B cell (primary cell): ENCODE results near the gene CYTL1. TPM values are rescaled to one million over a fixed set of nuclear protein-coding genes. Genes with fewer than 3 reads are reported as not detected.

Experiments
- ATAC-seq: fragments of 200-7000 bp; cut with Tn5 transposase; one replicate; pipeline ENCODE4 v1.10.0; 2021; ENCODE audit warnings: low read depth, mild to moderate bottlenecking, moderate number of reproducible peaks, moderate library complexity
- CTCF ChIA-PET: fragments of 350-600 bp; sonication (Branson Sonifier 250); formaldehyde crosslinking; loops from one replicate; lab custom pipeline; 2021; ENCODE audit warnings: antibody characterized with exemption, inconsistent platforms; lab: Charles Lee
- POLR2A ChIA-PET: fragments of 350-600 bp; sonication (Branson Sonifier 250); formaldehyde crosslinking; loops from one replicate; lab custom pipeline; 2021; ENCODE audit warnings: antibody characterized with exemption; lab: Charles Lee
- DNase-seq: peaks from one replicate; pipeline ENCODE4 v3.0.0; 2013
- H2AFZ ChIP-seq: 2 replicates; pipeline ENCODE4 v1.6.1; 2012; ENCODE audit warnings: mild to moderate bottlenecking, low read depth, low read length; ENCODE audit not compliant: insufficient read depth, poor library complexity, severe bottlenecking
- H3K27ac ChIP-seq, 2 donors: 1 replicate in 1 of 2; 2 replicates in 1 of 2; pipeline ENCODE4 v1.5.1; 2012 to 2013; ENCODE audit warnings: low read length in 2 of 2, mild to moderate bottlenecking in 2 of 2, moderate library complexity in 1 of 2
- H3K27me3 ChIP-seq, 4 experiments: fragments of 200-600 bp in 1 of 4; sonication (generic) in 1 of 4; replicated peaks in 1 of 4; 1 replicate in 2 of 4; 2 replicates in 2 of 4; pipeline versions ENCODE4 v1.6.1 to v1.7.0; 2013 to 2016; ENCODE audit warnings: low read length in 3 of 4, mild to moderate bottlenecking in 2 of 4, mixed read lengths in 1 of 4, moderate library complexity in 1 of 4; ENCODE audit not compliant: insufficient read depth in 4 of 4, control insufficient read depth in 3 of 4; ENCODE audit errors: control extremely low read depth in 1 of 4
- H3K36me3 ChIP-seq, 2 experiments: replicated peaks in 1 of 2; 1 replicate in 1 of 2; 2 replicates in 1 of 2; pipeline versions ENCODE4 v1.6.1 to v1.7.1; 2013; ENCODE audit warnings: low read length in 1 of 2; ENCODE audit not compliant: insufficient read depth in 2 of 2, control insufficient read depth in 1 of 2; ENCODE audit errors: control extremely low read depth in 1 of 2, extremely low read depth in 1 of 2
- H3K4me1 ChIP-seq, 2 donors: fragments of 200-600 bp in 1 of 2; sonication (generic) in 1 of 2; 1 replicate in 1 of 2; 2 replicates in 1 of 2; pipeline versions ENCODE4 v1.5.1 to v1.6.1; 2013 to 2017; ENCODE audit warnings: low read length in 2 of 2; ENCODE audit not compliant: control insufficient read depth in 2 of 2, insufficient read depth in 2 of 2
- H3K4me2 ChIP-seq: replicated peaks from 2 replicates; pipeline ENCODE3; 2012; ENCODE audit warnings: mild to moderate bottlenecking, low read depth, low read length; ENCODE audit not compliant: poor library complexity, severe bottlenecking
- H3K4me3 ChIP-seq, 5 experiments: fragments of 200-600 bp in 1 of 5; sonication (generic) in 1 of 5; 1 replicate in 3 of 5; 2 replicates in 2 of 5; pipeline versions ENCODE4 v1.5.1 to v1.7.0; 2011 to 2016; ENCODE audit warnings: low read length in 4 of 5, mild to moderate bottlenecking in 4 of 5, low read depth in 2 of 5, control low read depth in 1 of 5, moderate library complexity in 1 of 5; ENCODE audit not compliant: insufficient read depth in 1 of 5; ENCODE audit errors: control extremely low read depth in 1 of 5, extremely low read depth in 1 of 5
- H3K79me2 ChIP-seq: fragments of 200-600 bp; sonication (generic); one replicate; pipeline ENCODE4 v1.6.0; 2016; ENCODE audit warnings: low read length; ENCODE audit not compliant: control insufficient read depth, insufficient read depth
- H3K9ac ChIP-seq: fragments of 200-600 bp; sonication (generic); 2 replicates; pipeline ENCODE4 v1.6.1; 2017; ENCODE audit warnings: mild to moderate bottlenecking, low read length, moderate library complexity
- H3K9me3 ChIP-seq, 3 donors: one replicate each; pipeline versions ENCODE4 v1.6.1 to v1.7.1; 2013; ENCODE audit warnings: low read length in 2 of 3; ENCODE audit not compliant: control insufficient read depth in 2 of 3, insufficient read depth in 1 of 3; ENCODE audit errors: control extremely low read depth in 1 of 3
- H4K20me1 ChIP-seq: 2 replicates; pipeline ENCODE4 v1.6.0; 2012; ENCODE audit warnings: mild to moderate bottlenecking, low read length; ENCODE audit not compliant: insufficient read depth, control insufficient read depth, poor library complexity, severe bottlenecking
- H3K27ac Mint-ChIP-seq: one replicate; pipeline ENCODE4 v1.8.0; 2021; ENCODE audit warnings: mixed read lengths
- H3K27me3 Mint-ChIP-seq: one replicate; pipeline ENCODE4 v1.8.0; 2021; ENCODE audit warnings: mixed read lengths
- H3K4me1 Mint-ChIP-seq: one replicate; pipeline ENCODE4 v1.8.0; 2021; ENCODE audit warnings: mixed read lengths
- H3K4me3 Mint-ChIP-seq: one replicate; pipeline ENCODE4 v1.8.0; 2021; ENCODE audit warnings: mixed read lengths
- H3K9me3 Mint-ChIP-seq: one replicate; pipeline ENCODE4 v1.8.0; 2022; ENCODE audit warnings: mixed read lengths; ENCODE audit not compliant: insufficient read depth
- CTCF ChIP-seq: fragments of 200-600 bp; IDR thresholded peaks from one replicate; pipeline ENCODE4 v1.8.0; 2022; ENCODE audit warnings: antibody characterized with exemption, mild to moderate bottlenecking
- EZH2 ChIP-seq: IDR thresholded peaks from 2 replicates; pipeline ENCODE4 v1.6.1; 2012; ENCODE audit warnings: borderline replicate concordance, low read depth, mild to moderate bottlenecking, moderate library complexity, low read length; ENCODE audit not compliant: insufficient read depth, poor library complexity, severe bottlenecking
- WGBS: methylation state at CpG from one replicate; pipeline ENCODE4 v1.1.5; 2013; ENCODE audit warnings: missing lambda C conversion rate; ENCODE audit not compliant: insufficient coverage; 5-methylcytosine and 5-hydroxymethylcytosine counted together
- intact Hi-C: fragments of 100-400 bp; cut with micrococcal nuclease; formaldehyde crosslinking; loops from one replicate; pipeline ENCODE4 v1.10.0; 2022
- polyA plus RNA-seq: library from polyadenylated mRNA; depleted of rRNA; stranded (reverse); fragments of >200 nt; gene quantifications from 2 replicates; pipeline ENCODE4 v1.2.3, GENCODE V29; 2012
- total RNA-seq, 2 donors: library from RNA; stranded (reverse); fragments of 120-200 nt in 1 of 2; gene quantifications; 1 replicate in 1 of 2; 2 replicates in 1 of 2; pipeline versions ENCODE4 v1.2.3 to v1.2.4, GENCODE V29; 2013 to 2022

CYTL1 gene
- total and polyA plus RNA-seq, 2 donors (not counting 1 experiment from before 2014, with no cell fraction given): not detected

GRCh38 chr4:5054532-5054931, 35.3 kb upstream of the CYTL1 start:
- no peaks in the 10 kb centered on the region for H4K20me1 ChIP-seq
- CTCF ChIA-PET: no interaction called here
- peaks cover 15 to 19% of the 10 kb centered on the region in 2 donors for H3K4me1 ChIP-seq
- POLR2A ChIA-PET: no interaction called here
- no peak overlapping the region for H3K9ac ChIP-seq
- peaks cover 36% of the 10 kb centered on the region for H3K27me3 Mint-ChIP-seq
- no peak overlapping the region for H3K4me3 ChIP-seq
- WGBS: 83% methylated on average over 2 of the region's 5 CpGs
- H3K4me3 Mint-ChIP-seq: no peak overlapping the region
- H3K27me3 ChIP-seq: peaks cover 0 to 33% (median 17%) of the 10 kb centered on the region in 4 experiments
- no peak for ATAC-seq
- no peaks in the 10 kb centered on the region for H3K9me3 Mint-ChIP-seq
- no peaks in the 10 kb centered on the region for H3K79me2 ChIP-seq
- no peak for TF ChIP-seq CTCF
- TF ChIP-seq EZH2: no peak
- no peaks in the 10 kb centered on the region for H3K36me3 ChIP-seq
- no peak overlapping the region for H3K27ac ChIP-seq
- peaks cover 16% of the 10 kb centered on the region for H3K4me1 Mint-ChIP-seq
- no peak overlapping the region for H2AFZ ChIP-seq
- H3K4me2 ChIP-seq: no peak overlapping the region
- no peak for DNase-seq
- intact Hi-C loops: no loop called here
- peaks cover 0 to 8% (median 0%) of the 10 kb centered on the region in 3 donors for H3K9me3 ChIP-seq
- H3K27ac Mint-ChIP-seq: no peak overlapping the region

GRCh38 chr4:5052726-5053425, 33.6 kb upstream of the CYTL1 start:
- CTCF ChIA-PET: no interaction called here
- WGBS: 67% methylated on average over 6 of the region's 6 CpGs

More at GRCh38 chr4:5052726-5053425, 33.6 kb upstream of the CYTL1 start:
- Histone ChIP-seq H3K79me2 (no peaks in the 10 kb centered on the region), H3K27me3 (peaks cover 0 to 40% (median 17%) of the 10 kb centered on the region in 4 experiments), H3K4me2 (no peak overlapping the region), H3K27ac (no peak overlapping the region), H4K20me1 (no peaks in the 10 kb centered on the region), H3K9me3 (peaks cover 0 to 6% (median 0%) of the 10 kb centered on the region in 3 donors), H2AFZ (no peak overlapping the region), H3K4me1 (peaks cover 15 to 19% of the 10 kb centered on the region in 2 donors), H3K36me3 (no peaks in the 10 kb centered on the region), H3K9ac (no peak overlapping the region), H3K4me3 (no peak overlapping the region)
- Mint-ChIP-seq H3K4me1 (peaks cover 16% of the 10 kb centered on the region), H3K27me3 (peaks cover 39% of the 10 kb centered on the region), H3K9me3 (no peaks in the 10 kb centered on the region), H3K27ac (no peak overlapping the region), H3K4me3 (peak overlapping the region; percentile 62)
- ATAC-seq (no peak), DNase-seq (no peak)
- intact Hi-C loops: no loop called here
- POLR2A ChIA-PET: no interaction called here
- no peak for TF ChIP-seq CTCF
